Nucleus accumbens (tissue), 56 donors: Measurements from ENCODE around the gene PTGDS.

Source experiments
- DNase-seq, 56 donors: peaks; one replicate each; lab custom pipeline; 2025; lab: John Stamatoyannopoulos, UW

The PTGDS gene

GRCh38 chr9:137004285-137004684 lies 27.0 kb downstream of the PTGDS start:
- peak in 8 of 56 donors; percentile 24 to 51 (median 37) for DNase-seq

GRCh38 chr9:137006116-137007003 lies 29.1 kb downstream of the PTGDS start:
- DNase-seq, result peak in 3 of 56 donors; percentile 24 to 54 (median 53)

DNA sequence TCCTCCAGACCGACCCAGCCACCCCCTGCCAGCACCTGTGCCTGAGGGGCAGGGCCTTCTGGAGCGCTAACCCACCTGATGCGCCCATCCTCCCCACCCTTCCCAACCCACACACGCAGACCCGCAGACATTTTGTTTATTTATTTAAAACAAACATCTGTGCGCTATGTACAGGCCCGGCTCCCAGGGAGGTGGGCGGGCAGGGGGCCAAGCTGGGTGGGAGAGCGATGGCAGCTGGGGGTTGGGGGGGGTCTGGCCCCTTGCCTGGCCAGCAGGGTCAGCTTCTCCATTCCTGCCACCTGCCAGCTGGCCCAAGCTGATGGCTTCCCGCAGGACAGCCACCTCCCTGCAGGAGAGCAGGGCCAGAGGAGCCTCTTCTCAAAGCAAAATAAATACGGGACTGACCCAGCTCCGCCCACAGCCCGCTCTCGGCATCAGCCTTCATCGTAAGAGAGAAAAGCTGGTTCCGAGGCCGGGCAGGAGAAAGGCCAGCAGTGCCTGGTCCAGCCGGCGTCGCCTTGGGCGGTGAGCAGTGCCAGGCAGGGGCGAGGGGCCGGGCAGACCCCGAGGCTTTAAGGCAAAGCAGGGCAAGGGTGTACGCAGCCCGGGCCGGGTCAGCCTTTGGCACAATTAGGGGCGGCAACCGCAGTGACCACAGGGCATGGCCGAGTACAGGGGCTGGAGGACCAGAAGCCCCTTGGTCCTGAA lies 30.0 kb downstream of the PTGDS start:
- DNase-seq, result no peak

GRCh38 chr9:137007816-137008270 lies 30.5 kb downstream of the PTGDS start:
- no peak for DNase-seq

GRCh38 chr9:137008312-137008711 lies 31.0 kb downstream of the PTGDS start:
- no peak for DNase-seq

DNA sequence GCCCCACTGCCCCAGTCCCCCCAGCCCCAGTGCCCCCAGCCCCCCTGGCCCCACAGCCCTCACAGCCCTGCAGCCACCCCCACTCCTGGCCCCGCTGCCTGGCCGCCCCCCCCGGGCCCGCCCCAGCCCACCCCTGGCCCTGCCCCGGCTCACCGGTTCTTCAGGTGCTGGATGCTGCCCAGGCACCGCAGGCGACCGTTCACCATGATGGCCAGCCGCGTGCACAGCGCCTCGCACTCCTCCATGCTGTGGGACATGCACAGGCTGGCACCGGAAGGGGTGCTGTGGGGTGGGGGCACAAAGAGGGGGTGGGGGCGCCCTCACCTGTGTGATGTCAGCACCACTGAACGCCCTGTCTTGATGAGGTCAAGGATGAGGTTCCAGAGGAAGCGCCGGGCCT lies 31.9 kb downstream of the PTGDS start:
- no peak for DNase-seq

- DNase-seq, result no peak
These were observed 32.8 kb downstream of the PTGDS start for GRCh38 chr9:137009938-137010732.

DNA sequence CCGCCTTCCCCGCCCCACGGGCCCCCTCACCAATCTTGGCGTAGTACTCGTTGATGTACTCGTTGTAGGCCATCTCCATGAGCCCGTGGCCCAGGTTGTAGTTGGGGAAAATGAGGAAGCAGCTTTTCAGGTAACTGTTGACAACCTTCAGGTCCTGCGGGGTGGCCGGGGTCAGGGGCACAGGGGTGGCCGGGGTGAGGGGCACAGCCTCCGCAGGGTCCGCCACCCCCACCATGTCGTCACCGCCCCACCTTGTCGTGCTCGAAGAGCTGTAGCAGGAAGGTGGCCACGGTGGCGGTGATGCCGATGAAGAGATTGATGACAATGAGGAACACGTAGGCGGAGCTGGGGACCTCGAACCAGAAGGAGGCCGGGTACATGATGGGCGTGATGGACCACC lies 33.9 kb downstream of the PTGDS start:
- no peak for DNase-seq

- DNase-seq, result no peak
These were observed 34.8 kb downstream of the PTGDS start for GRCh38 chr9:137011907-137012675.

DNA sequence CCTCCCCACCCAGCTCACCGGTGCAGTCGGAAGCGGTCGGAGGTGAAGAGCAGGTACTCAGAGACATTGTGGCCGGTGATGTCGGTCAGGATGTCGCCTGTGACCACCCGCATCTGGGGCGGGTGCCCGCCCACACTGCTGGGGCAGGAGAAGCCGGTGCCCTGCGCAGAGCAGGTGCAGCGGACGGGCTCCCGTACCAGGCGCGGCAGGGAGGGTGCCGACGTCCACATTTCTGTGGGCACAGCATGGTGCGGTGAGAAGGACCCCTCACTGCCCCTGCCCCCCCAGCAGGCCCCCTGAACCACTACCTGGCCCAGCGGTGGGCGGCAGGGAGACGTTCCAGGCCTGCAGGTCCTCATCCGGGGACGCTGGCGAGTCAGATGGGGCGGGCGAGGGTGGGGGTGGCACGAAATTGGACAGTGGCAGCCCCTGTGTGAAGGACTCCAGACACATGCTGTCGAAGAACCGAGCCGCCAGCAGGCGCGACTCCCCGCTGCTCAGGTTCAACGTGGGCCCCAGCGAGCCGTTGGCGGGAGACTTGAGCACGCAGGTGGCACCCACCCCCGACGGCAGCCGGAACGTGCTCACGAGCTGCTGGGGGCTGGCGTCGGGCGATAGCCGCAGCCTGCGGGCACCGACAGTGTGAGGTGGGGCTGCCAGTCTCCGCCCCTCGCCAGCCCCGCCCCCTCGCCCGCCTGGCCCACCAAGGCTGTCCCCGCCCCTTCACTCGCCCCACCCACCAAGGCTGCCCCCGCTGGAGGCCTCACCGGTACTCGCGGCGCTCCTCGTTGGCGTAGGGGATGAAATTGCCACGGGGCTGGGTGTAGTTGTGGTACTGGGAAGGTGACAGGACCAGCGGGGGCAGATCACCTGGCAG lies 35.6 kb downstream of the PTGDS start:
- no peak for DNase-seq

DNA sequence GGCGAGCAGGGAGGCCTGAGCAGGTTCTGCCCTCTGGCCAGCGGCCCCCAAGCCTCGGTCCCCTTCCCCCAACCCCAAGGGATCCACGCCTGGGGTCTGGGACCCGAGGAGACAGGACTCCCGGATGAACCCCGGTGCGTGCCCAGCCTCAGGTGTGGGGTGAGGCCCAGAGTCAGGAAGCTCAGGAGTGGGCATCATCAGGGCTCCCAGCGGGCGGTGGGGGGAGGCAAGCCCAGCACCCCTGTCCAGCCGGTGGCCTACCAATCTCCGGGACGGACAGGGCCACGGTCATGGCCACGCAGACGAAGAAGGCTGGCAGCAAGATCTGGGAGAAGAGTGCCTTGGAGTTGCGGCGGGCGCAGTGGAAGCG lies 36.3 kb downstream of the PTGDS start:
- no peak for DNase-seq

- DNase-seq, result no peak
These were observed 36.9 kb downstream of the PTGDS start for GRCh38 chr9:137014166-137014565.

DNA sequence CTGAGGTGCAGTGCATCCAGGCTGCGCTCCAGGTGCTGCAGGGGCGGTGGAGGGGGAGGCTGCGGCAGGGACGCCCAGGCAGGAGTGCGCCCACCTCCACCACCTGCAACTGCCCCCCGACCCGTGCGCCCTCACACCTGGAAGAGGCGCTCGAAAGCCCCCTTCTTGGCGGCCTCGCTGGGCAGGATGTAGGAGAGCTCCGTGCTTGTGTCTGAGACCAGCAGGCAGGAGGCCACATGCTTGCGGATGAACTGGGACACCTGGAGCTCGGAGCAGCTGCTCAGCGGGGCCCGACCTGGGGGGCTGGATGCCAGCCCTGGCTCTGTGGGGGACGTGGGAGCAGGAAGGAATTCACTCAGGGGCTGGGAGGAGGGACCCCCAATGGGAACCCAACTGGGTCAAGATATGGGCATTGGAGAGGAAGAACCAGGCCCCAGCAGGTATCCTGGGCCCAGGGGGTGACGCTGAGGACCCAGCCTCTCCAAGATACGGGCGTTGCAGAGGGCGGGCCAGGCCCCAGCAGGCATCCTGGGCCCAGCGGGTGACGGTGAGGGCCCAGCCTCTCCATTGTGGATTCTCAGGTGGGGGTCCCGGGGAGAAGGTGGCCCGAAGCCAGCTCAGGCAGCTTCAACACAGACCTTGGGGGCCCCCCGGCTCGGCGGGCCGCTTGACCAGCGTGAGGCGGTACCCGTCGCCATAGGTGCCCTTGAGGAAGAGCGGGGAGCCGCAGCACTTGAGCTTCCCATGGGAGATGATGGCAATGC lies 37.7 kb downstream of the PTGDS start:
- no peak for DNase-seq

DNA sequence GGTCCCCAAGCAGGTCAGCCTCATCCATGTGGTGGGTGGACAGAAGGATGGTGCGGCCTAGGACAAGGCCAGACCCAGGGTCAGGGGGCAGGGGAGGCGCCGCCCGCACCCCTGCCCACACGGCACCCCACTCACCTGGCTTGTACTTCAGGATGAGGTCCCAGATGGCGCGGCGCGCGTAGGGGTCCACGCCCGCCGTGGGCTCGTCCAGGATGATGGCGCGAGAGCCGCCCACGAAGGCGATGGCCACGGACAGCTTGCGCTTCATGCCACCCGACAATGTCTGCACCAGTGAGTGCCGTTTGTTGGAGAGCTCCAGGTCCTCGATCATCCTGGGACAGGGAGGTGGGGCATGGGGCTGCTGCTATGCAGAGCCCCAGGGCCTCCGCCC lies 38.2 kb downstream of the PTGDS start:
- no peak for DNase-seq

- DNase-seq, result no peak
These were observed 38.7 kb downstream of the PTGDS start for GRCh38 chr9:137015976-137016375.

- no peak for DNase-seq
These were observed 39.1 kb downstream of the PTGDS start for GRCh38 chr9:137016436-137016835.

GRCh38 chr9:137017071-137017470 lies 39.8 kb downstream of the PTGDS start:
- no peak for DNase-seq

DNA sequence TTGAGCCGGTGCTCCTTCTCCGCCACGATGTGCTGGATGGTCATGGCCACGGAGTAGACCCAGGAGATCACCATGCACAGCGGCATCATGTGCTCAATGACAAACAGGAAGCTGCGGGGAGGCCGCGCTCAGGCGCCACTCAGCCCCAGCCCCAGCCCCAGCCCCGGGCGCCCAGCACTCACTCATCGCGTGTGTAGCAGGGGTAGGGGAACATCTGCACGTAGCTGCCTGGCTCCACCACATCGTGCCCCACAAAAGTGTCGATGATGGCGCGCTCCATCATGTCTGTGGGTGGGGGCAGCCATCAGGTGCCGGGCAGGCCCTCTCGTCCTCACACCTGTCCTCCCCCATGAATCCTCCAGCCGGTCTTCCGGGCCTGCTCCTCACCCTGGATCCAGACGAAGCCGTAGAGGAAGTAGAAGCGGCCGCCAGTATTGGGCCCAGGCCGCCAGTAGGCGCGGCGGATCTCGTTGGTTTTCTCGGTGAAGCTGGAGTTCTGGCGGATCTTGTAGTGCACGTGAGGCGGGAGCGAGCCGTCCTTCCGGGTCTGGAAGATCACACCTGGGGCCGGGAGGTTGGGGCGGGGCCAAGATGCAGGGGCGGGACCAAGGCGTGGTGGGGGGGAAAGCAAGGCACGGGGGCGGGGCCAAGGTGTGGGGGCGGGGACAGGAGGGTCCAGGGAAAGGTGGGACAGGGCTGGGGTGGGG lies 40.6 kb downstream of the PTGDS start:
- no peak for DNase-seq
